ENCODE data around the gene HIC1.

Gene HIC1

DNA sequence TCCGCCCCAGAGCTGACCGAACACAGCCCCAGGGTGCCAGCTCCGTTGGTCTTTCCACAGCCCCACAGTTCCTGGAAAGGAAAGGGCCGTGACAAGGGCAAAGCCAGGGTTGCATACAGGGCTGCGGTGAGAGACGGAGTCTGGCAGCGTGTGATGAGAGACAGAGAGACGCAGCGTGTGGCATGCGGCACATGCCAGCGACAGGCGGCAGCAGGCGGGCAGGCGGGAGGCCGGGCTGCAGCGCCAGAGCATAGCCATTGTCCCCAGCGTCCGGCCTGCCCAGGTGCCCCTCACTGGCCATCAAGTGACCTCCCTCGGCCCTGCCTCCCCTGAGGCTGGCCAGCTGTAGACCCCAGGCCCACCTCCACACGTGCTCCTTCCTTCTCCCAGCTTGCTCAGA lies 38.4 kb upstream of the HIC1 start (continued):
- TF ChIP-seq TOX (CRISPR knock-in tag; IDR thresholded peaks at IDR 0.05; ENCODE audit: borderline replicate concordance) (no peak), ZFP30 (CRISPR knock-in tag; IDR thresholded peaks at IDR 0.05) (no peak), ESRRG (CRISPR knock-in tag; IDR thresholded peaks at IDR 0.05) (no peak), ZC3H10 (CRISPR knock-in tag; IDR thresholded peaks at IDR 0.05) (no peak)

DNA sequence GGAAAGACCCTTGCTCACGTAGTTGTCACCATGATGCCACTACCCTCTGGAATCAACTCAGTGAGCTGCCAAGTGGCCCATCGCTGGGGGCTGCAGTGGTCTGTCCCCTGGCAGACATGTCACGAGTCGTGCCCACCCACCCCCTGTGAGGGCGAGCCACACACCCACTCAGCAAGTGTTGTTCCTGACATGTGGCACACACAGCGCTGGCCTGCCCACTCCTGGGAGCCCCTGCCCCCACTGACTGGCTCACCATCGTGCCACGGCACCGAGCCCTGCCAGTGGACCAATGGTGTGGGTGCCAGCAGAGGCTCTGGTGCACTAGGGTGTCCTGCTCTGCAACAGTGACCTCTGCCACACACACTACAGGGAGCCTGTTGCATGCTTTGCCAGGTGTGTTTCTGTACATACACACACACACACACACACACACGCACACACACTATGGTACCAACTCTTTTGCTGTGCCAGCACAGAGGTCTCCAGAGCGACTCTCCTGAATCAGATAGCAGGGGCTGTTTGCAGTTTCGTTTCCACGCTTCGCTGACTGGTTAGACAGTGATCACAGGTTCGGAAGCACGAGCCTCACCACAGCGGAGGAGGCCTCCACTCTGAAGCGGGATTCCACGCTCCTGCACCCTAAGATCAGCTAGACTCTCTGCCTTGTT lies 37.5 kb upstream of the HIC1 start:
- ATAC-seq = no peak
- TF ChIP-seq TOX (CRISPR knock-in tag; IDR thresholded peaks at IDR 0.05; ENCODE audit: borderline replicate concordance) = no peak
- TF ChIP-seq, protein P1, sequence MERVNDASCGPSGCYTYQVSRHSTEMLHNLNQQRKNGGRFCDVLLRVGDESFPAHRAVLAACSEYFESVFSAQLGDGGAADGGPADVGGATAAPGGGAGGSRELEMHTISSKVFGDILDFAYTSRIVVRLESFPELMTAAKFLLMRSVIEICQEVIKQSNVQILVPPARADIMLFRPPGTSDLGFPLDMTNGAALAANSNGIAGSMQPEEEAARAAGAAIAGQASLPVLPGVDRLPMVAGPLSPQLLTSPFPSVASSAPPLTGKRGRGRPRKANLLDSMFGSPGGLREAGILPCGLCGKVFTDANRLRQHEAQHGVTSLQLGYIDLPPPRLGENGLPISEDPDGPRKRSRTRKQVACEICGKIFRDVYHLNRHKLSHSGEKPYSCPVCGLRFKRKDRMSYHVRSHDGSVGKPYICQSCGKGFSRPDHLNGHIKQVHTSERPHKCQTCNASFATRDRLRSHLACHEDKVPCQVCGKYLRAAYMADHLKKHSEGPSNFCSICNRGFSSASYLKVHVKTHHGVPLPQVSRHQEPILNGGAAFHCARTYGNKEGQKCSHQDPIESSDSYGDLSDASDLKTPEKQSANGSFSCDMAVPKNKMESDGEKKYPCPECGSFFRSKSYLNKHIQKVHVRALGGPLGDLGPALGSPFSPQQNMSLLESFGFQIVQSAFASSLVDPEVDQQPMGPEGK (CRISPR knock-in tag; IDR thresholded peaks at IDR 0.05; ENCODE audit: borderline replicate concordance) = no peak

DNA sequence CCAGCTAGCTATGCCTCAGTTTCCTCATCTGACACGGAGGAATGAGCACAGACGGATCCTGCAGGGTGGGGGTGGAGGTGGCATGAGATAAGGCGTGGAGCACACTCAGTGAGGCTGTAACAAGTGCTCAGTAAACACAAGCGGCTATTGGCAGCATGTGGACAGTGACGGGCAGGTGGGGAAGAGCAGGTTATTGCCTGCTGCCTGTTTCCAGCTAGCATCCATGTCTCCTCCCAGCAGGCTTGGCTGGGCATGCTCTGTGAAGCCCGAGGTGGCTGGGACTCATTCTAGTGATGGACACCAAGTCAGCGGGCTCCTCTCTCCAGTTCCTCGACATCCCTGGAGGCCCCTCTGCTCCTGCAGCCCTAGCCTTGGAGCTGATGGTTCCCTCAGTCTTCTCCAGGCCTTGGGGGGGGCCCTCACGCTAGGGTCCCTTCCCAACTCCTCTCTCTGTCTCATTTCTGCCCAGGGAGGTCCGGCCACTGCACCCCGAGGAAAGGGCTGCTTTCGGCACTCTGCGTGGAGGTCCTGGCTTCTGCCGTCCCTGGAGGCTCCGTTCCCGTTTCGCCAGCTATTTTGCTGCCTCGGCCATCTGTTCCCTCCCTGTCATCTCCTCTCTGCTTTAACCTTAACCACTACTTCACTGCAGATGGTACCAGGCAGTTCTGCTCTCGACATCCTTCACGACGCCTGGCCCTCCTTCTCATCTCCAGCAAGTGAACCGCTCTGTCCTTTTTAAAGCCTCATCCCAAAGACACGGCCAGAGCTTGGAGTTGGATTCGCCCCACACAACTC lies 36.0 kb upstream of the HIC1 start:
- ATAC-seq = no peak
- TF ChIP-seq ZFP3 (CRISPR knock-in tag; IDR thresholded peaks at IDR 0.05) = no peak
- no peak for TF ChIP-seq ZC3H10 (CRISPR knock-in tag; IDR thresholded peaks at IDR 0.05)
- no peak for TF ChIP-seq SNAI2 (CRISPR knock-in tag; IDR thresholded peaks at IDR 0.05)
- TF ChIP-seq ISL1 (CRISPR knock-in tag; IDR thresholded peaks at IDR 0.05) = no peak
- TF ChIP-seq PPARA (CRISPR knock-in tag; IDR thresholded peaks at IDR 0.05; ENCODE audit: borderline replicate concordance) = no peak
- no peak for TF ChIP-seq RARB (CRISPR knock-in tag; IDR thresholded peaks at IDR 0.05)
- no peak for TF ChIP-seq ESRRG (CRISPR knock-in tag; IDR thresholded peaks at IDR 0.05)
- no peak for TF ChIP-seq ARNTL (CRISPR knock-in tag; IDR thresholded peaks at IDR 0.05; ENCODE audit: borderline replicate concordance, low read depth)
- TF ChIP-seq ZNF70 (CRISPR knock-in tag; IDR thresholded peaks at IDR 0.05) = no peak
- TF ChIP-seq TCF4 (CRISPR knock-in tag; IDR thresholded peaks at IDR 0.05; ENCODE audit: borderline replicate concordance) = no peak
- no peak for TF ChIP-seq GLIS3 (CRISPR knock-in tag; IDR thresholded peaks at IDR 0.05)
- no peak for TF ChIP-seq ZNF8 (CRISPR knock-in tag; IDR thresholded peaks at IDR 0.05)

DNA sequence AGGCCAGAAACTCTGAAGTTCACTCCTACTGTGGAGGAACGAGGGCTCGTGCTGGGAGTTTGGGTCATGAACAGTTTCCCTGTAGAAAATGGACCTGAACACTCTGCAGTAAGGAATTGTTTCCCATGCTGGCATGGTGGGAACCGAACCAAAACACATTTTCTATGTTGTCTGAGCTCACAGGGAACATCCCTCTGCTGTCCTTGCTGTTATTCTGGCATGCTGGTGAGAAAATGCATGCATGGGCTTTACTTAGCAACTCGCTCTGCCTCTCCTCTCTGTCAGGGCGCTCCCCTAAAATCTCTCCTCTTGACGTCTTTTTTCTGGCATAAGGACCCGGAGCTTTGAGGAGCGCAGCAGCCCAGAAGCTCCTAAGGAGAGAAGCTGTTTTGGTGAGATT lies 35.2 kb upstream of the HIC1 start:
- no peak for ATAC-seq
- TF ChIP-seq RARB (CRISPR knock-in tag; IDR thresholded peaks at IDR 0.05) (no peak), ZNF70 (CRISPR knock-in tag; IDR thresholded peaks at IDR 0.05) (no peak), OSR1 (CRISPR knock-in tag; IDR thresholded peaks at IDR 0.05) (no peak), GLIS3 (CRISPR knock-in tag; IDR thresholded peaks at IDR 0.05) (no peak), SNAI2 (CRISPR knock-in tag; IDR thresholded peaks at IDR 0.05) (no peak)
- TF ChIP-seq, protein P2, sequence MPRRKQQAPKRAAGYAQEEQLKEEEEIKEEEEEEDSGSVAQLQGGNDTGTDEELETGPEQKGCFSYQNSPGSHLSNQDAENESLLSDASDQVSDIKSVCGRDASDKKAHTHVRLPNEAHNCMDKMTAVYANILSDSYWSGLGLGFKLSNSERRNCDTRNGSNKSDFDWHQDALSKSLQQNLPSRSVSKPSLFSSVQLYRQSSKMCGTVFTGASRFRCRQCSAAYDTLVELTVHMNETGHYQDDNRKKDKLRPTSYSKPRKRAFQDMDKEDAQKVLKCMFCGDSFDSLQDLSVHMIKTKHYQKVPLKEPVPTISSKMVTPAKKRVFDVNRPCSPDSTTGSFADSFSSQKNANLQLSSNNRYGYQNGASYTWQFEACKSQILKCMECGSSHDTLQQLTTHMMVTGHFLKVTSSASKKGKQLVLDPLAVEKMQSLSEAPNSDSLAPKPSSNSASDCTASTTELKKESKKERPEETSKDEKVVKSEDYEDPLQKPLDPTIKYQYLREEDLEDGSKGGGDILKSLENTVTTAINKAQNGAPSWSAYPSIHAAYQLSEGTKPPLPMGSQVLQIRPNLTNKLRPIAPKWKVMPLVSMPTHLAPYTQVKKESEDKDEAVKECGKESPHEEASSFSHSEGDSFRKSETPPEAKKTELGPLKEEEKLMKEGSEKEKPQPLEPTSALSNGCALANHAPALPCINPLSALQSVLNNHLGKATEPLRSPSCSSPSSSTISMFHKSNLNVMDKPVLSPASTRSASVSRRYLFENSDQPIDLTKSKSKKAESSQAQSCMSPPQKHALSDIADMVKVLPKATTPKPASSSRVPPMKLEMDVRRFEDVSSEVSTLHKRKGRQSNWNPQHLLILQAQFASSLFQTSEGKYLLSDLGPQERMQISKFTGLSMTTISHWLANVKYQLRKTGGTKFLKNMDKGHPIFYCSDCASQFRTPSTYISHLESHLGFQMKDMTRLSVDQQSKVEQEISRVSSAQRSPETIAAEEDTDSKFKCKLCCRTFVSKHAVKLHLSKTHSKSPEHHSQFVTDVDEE (CRISPR knock-in tag; IDR thresholded peaks at IDR 0.05) = no peak

DNA sequence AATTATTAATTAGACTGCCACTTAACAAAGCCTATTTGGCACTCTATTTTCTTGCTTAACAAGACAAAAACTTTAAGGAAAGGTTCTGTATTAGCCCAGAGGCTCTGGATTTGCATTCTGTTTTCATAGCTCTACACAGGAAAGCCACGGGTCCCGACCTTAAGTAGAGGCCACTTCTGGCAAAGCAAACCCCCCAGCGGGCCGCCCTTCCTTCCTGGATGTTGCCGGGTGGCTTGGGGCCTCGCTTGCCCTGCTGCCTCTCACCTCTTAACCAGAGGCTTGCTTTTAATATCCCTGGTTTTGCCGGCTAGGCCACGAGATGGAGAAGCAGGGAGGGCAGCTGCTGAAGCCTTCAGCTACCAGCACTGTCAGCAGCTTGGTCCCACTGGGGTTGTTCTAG lies 34.2 kb upstream of the HIC1 start:
- ATAC-seq = no peak
- no peak for TF ChIP-seq CSDC2 (CRISPR knock-in tag; IDR thresholded peaks at IDR 0.05)

DNA sequence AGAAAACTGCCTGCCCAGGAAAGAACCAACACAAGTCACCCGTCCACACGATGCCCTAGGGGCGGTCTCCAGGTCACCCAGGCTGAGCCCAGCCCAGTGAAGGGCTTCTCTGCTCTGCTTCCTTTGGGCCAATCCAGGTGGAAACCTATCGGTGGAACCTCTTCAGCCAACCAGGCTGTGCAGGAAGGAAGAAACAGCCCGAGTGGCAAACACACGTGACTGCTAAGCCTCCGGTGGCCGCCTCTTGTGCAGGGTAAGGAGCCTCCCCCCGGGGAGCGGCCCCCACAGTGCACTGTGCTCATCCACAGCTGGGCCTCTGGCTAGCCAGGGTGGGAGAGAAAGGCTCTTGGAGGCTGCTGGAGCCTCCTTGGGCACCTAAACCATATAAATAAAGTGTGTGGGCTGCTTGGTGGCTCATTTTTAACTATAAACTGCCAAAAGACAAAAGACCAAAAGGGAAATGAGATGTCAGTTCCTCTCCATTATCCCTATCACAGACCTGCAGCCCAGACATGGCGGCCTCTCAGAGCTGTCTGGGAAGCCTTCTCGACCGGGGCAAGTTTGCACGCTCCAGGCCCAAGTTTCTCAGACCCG lies 32.2 kb upstream of the HIC1 start:
- ATAC-seq = no peak
- TF ChIP-seq, protein P1 (CRISPR knock-in tag; IDR thresholded peaks at IDR 0.05; ENCODE audit: borderline replicate concordance) = no peak
- TF ChIP-seq ZFP3 (CRISPR knock-in tag; IDR thresholded peaks at IDR 0.05) (no peak), SNAI2 (CRISPR knock-in tag; IDR thresholded peaks at IDR 0.05) (no peak), ZNF70 (CRISPR knock-in tag; IDR thresholded peaks at IDR 0.05) (no peak)
- TF ChIP-seq, protein P2 (CRISPR knock-in tag; IDR thresholded peaks at IDR 0.05) = no peak
- TF ChIP-seq, protein P3, sequence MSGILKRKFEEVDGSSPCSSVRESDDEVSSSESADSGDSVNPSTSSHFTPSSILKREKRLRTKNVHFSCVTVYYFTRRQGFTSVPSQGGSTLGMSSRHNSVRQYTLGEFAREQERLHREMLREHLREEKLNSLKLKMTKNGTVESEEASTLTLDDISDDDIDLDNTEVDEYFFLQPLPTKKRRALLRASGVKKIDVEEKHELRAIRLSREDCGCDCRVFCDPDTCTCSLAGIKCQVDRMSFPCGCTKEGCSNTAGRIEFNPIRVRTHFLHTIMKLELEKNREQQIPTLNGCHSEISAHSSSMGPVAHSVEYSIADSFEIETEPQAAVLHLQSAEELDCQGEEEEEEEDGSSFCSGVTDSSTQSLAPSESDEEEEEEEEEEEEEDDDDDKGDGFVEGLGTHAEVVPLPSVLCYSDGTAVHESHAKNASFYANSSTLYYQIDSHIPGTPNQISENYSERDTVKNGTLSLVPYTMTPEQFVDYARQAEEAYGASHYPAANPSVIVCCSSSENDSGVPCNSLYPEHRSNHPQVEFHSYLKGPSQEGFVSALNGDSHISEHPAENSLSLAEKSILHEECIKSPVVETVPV (CRISPR knock-in tag; IDR thresholded peaks at IDR 0.05) = no peak
